Ovary (tissue), 9 donors: Measurements from ENCODE around the gene RBM28. TPM values are rescaled to one million over a fixed set of nuclear protein-coding genes. Genes with fewer than 3 reads are reported as not detected.

Experiments used
- DNase-seq, 5 donors: peaks; one replicate each; pipeline ENCODE4 v3.0.0-alpha.2; 2019 to 2020
- H3K27ac ChIP-seq, 2 donors: fragments of 200-600 bp; one replicate each; pipeline versions ENCODE4 v1.5.1 to v1.8.0; 2019 to 2022
- H3K27me3 ChIP-seq: fragments of 200-600 bp; one replicate; pipeline ENCODE4 v1.8.0; 2022
- H3K36me3 ChIP-seq: fragments of 200-600 bp; sonication (generic); one replicate; pipeline ENCODE4 v1.5.1; 2019
- H3K4me1 ChIP-seq: one replicate; pipeline ENCODE4 v1.8.1; 2013; ENCODE audit warnings: mild to moderate bottlenecking, moderate library complexity; ENCODE audit not compliant: insufficient read depth
- H3K4me3 ChIP-seq: fragments of 200-600 bp; sonication (generic); one replicate; pipeline ENCODE4 v1.5.1; 2017
- H3K9me3 ChIP-seq, 2 donors: fragments of 200-600 bp in 1 of 2; sonication (generic) in 1 of 2; one replicate each; pipeline versions ENCODE4 v1.5.1 to v1.8.1; 2013 to 2019; ENCODE audit warnings: mild to moderate bottlenecking in 1 of 2, moderate library complexity in 1 of 2
- CTCF ChIP-seq, 3 donors: fragments of 450-650 bp in 2 of 3; fragments of 200-600 bp in 1 of 3; IDR thresholded peaks; one replicate each; pipeline versions ENCODE4 v1.5.1 to v1.8.0; 2016 to 2022; ENCODE audit warnings: antibody characterized with exemption in 3 of 3, mild to moderate bottlenecking in 1 of 3
- EP300 ChIP-seq: sonication (generic); formaldehyde crosslinking; IDR thresholded peaks from one replicate; pipeline ENCODE4 v1.6.1; 2017; ENCODE audit warnings: antibody characterized with exemption
- POLR2A ChIP-seq: fragments of 450-650 bp; IDR thresholded peaks from one replicate; pipeline ENCODE4 v1.6.1; 2017; ENCODE audit warnings: antibody characterized with exemption, mild to moderate bottlenecking, moderate library complexity
- WGBS, 3 donors: extraction: QIAGEN DNeasy Blood & Tissue Kit in 1 of 3; methylation state at CpG; one replicate each; pipeline versions ENCODE4 v1.1.5 to v1.1.7; 2013 to 2017; 5-methylcytosine and 5-hydroxymethylcytosine counted together
- intact Hi-C, 4 donors: fragments of 100-400 bp; cut with DNase I; formaldehyde crosslinking; loops; one replicate each; pipeline versions ENCODE4 v1.11.0 to v1.15.1; 2022 to 2023
- polyA plus RNA-seq, 2 donors: library from polyadenylated mRNA; stranded (reverse); fragments of 200-250 nt in 1 of 2; fragments of 350-450 nt in 1 of 2; fragmentation: Illumina TruSeq in 1 of 2; extraction: RNeasy Lipid Tissue Mini Kit (QIAGEN cat#74804) in 1 of 2; gene quantifications; one replicate each; pipeline ENCODE4 v1.2.3, GENCODE V29; 2013 to 2014
- total RNA-seq, 7 donors: library from RNA; depleted of rRNA in 2 of 7; stranded (reverse); fragments of >200 nt in 2 of 7; fragmentation: NEBNext Ultra II Directional in 3 of 7; extraction: Animal tissue kit (Norgen Biotek cat#: 25700) in 3 of 7; gene quantifications; one replicate each; pipeline versions ENCODE4 v1.1.0 to v1.2.4, GENCODE V29; 2016 to 2023
- donor health status: DM: no; HTN: no; CAD: no; lungs with moderate emphysema.
- donor health status: DM: no; HTN: no; CAD: no.
- donor health status: Bipolar disorder and iron deficiency.
- donor health status: DM: yes; HTN: yes; CAD: no.
- donor health status: DM: no; HTN: no; CAD: no.
- donor health status: DM: yes; HTN: yes; CAD: no.

RBM28 gene
- total and polyA plus RNA-seq, 9 donors = 13.6 to 50.8 (median 33.1) TPM

- H3K4me3 ChIP-seq = no peak overlapping the region
- H3K9me3 ChIP-seq = no peaks in the 10 kb centered on the region
- WGBS, 3 donors = 65 to 70% (median 66%) methylated on average over 3 of the region's 3 CpGs
- no peak for TF ChIP-seq EP300
- TF ChIP-seq POLR2A = no peak
- no peak for TF ChIP-seq CTCF (IDR thresholded peaks at IDR 0.05)
- H3K36me3 ChIP-seq = no peaks in the 10 kb centered on the region
- no peak overlapping the region for H3K27ac ChIP-seq
- DNase-seq = no peak
- no peaks in the 10 kb centered on the region for H3K27me3 ChIP-seq
- intact Hi-C loops = loop anchor here in 1 of 4 donors (5.0 kb wide), 1 partner anchor 185 kb away; no protein-coding TSS in a partner anchor
- no peaks in the 10 kb centered on the region for H3K4me1 ChIP-seq
Measured at GRCh38 chr7:128322040-128322643, 21.6 kb downstream of the RBM28 start.

- TF ChIP-seq POLR2A (no peak), CTCF (IDR thresholded peaks at IDR 0.05) (no peak), EP300 (no peak)
- H3K27ac ChIP-seq = no peak overlapping the region
- intact Hi-C loops = loop anchor here in 1 of 4 donors (5.0 kb wide), 1 partner anchor 184 kb away; no protein-coding TSS in a partner anchor
- no peak overlapping the region for H3K4me3 ChIP-seq
- H3K9me3 ChIP-seq = no peaks in the 10 kb centered on the region
- 84 to 86% (median 84%) methylated on average over 5 of the region's 5 CpGs for WGBS, 3 donors
- H3K36me3 ChIP-seq = no peaks in the 10 kb centered on the region
- DNase-seq = no peak
- no peaks in the 10 kb centered on the region for H3K27me3 ChIP-seq
- H3K4me1 ChIP-seq = no peaks in the 10 kb centered on the region
Measured at GRCh38 chr7:128321044-128321422, 22.7 kb downstream of the RBM28 start.

- H3K27ac ChIP-seq = no peak overlapping the region
- DNase-seq = no peak
- H3K36me3 ChIP-seq = no peaks in the 10 kb centered on the region
- TF ChIP-seq POLR2A = no peak
- H3K27me3 ChIP-seq = no peaks in the 10 kb centered on the region
- no peaks in the 10 kb centered on the region for H3K4me1 ChIP-seq
- WGBS, 3 donors = 90 to 93% (median 91%) methylated on average over 5 of the region's 5 CpGs
- intact Hi-C loops = no loop called here
- no peak overlapping the region for H3K4me3 ChIP-seq
- H3K9me3 ChIP-seq = no peaks in the 10 kb centered on the region
Measured at GRCh38 chr7:128318691-128319090, 25.0 kb downstream of the RBM28 start.

GRCh38 chr7:128311013-128311412 is 32.7 kb downstream of the RBM28 start:
- Histone ChIP-seq H3K4me3 (no peak overlapping the region), H3K36me3 (no peaks in the 10 kb centered on the region), H3K27me3 (no peaks in the 10 kb centered on the region), H3K27ac (no peak overlapping the region), H3K4me1 (no peaks in the 10 kb centered on the region), H3K9me3 (no peaks in the 10 kb centered on the region)
- no peak for DNase-seq
- 91 to 97% (median 92%) methylated on average over 3 of the region's 3 CpGs for WGBS, 3 donors
- intact Hi-C loops = no loop called here
- TF ChIP-seq POLR2A (no peak), EP300 (no peak), CTCF (IDR thresholded peaks at IDR 0.05) (no peak)

- Histone ChIP-seq H3K9me3 (no peaks in the 10 kb centered on the region), H3K4me1 (no peaks in the 10 kb centered on the region), H3K4me3 (no peak overlapping the region), H3K36me3 (no peaks in the 10 kb centered on the region), H3K27ac (no peak overlapping the region), H3K27me3 (no peaks in the 10 kb centered on the region)
- TF ChIP-seq POLR2A (no peak), EP300 (no peak), CTCF (IDR thresholded peaks at IDR 0.05) (no peak)
- 82 to 87% (median 87%) methylated on average over 5 of the region's 5 CpGs for WGBS, 3 donors
- DNase-seq = no peak
- intact Hi-C loops = no loop called here
Measured at GRCh38 chr7:128310499-128310898, 33.2 kb downstream of the RBM28 start.
